K562 (cell line): ENCODE measurements around the gene ZBTB2. TPM values are rescaled to one million over a fixed set of nuclear protein-coding genes. Genes with fewer than 3 reads are reported as not detected.

Experiments used
- E2F3 ChIP-seq: fragments of 250-450 bp; sonication (Bioruptor Pico); IDR thresholded peaks from 2 replicates; pipeline ENCODE4 v1.4.0; 2020; ENCODE audit warnings: mild to moderate bottlenecking
- POLR3G ChIP-seq: IDR thresholded peaks from 2 replicates; pipeline ENCODE4 v1.6.1; 2011; ENCODE audit not compliant: insufficient read length, insufficient replicate concordance; ENCODE audit errors: extremely low read depth
- SOX6 ChIP-seq: fragments of 450-650 bp; IDR thresholded peaks from 2 replicates; pipeline ENCODE4 v1.6.1; 2014; ENCODE audit warnings: mild to moderate bottlenecking
- ZNF121 ChIP-seq: sonication (generic); formaldehyde crosslinking; conservative IDR thresholded peaks from 2 replicates; pipeline ENCODE4 v1.8.0; 2022; ENCODE audit warnings: missing genetic modification reagents
- polyA plus RNA-seq, 8 experiments: library from polyadenylated mRNA; depleted of rRNA in 4 of 8; stranded (reverse) in 5 of 8; unstranded in 3 of 8; fragments of >200 nt; fragmentation: Nextera tagmentation in 2 of 8; fragmentation: Illumina TruSeq in 1 of 8; extraction: Ambion mirVana in 2 of 8; extraction: Trizol in 1 of 8; gene quantifications; 2 replicates each; pipeline versions ENCODE4 v1.2.1 to v1.2.3, GENCODE V29; 2011 to 2014; ENCODE audit warnings: inconsistent platforms in 1 of 8, missing spikeins in 1 of 8
- total RNA-seq, 7 experiments: library from RNA; depleted of rRNA in 6 of 7; stranded (reverse); fragments of >200 nt in 6 of 7; fragmentation: Illumina TruSeq in 2 of 7; extraction: Trizol in 2 of 7; gene quantifications; 2 replicates each; pipeline versions ENCODE4 v1.2.1 to v1.2.3, GENCODE V29; 2011 to 2021; ENCODE audit warnings: low replicate concordance in 1 of 7
- TF ChIP-seq, protein P1 (sequence below): IDR thresholded peaks from 2 replicates; pipeline ENCODE4 v1.6.1; 2014; ENCODE audit warnings: antibody characterized with exemption
- TF ChIP-seq, protein P2 (sequence below): fragments of 450-650 bp; IDR thresholded peaks from 2 replicates; pipeline ENCODE4 v1.6.1; 2016; ENCODE audit warnings: mild to moderate bottlenecking, moderate library complexity
- TF ChIP-seq, protein P3 (sequence below): fragments of 450-650 bp; IDR thresholded peaks from 2 replicates; pipeline ENCODE4 v1.7.1; 2018; ENCODE audit warnings: mild to moderate bottlenecking, low read depth; ENCODE audit not compliant: partially characterized antibody
- TF ChIP-seq, protein P4 (sequence below), 2 experiments: fragments of 200-800 bp in 1 of 2; sonication (Bioruptor generic) in 1 of 2; sonication (generic) in 1 of 2; formaldehyde crosslinking in 1 of 2; IDR thresholded peaks in 1 of 2; conservative IDR thresholded peaks in 1 of 2; 2 replicates each; pipeline versions ENCODE4 v1.5.0 to v1.6.1; 2016 to 2020; ENCODE audit warnings: missing compliant biosample characterization in 1 of 2, missing genetic modification characterization in 1 of 2, missing genetic modification reagents in 1 of 2

ZBTB2 gene
- total and polyA plus RNA-seq, 9 of the 15 experiments (the other 6 are each of a cell fraction or from before 2014, with no cell fraction given), result 5.1 to 26.2 (median 16.4) TPM

DNA sequence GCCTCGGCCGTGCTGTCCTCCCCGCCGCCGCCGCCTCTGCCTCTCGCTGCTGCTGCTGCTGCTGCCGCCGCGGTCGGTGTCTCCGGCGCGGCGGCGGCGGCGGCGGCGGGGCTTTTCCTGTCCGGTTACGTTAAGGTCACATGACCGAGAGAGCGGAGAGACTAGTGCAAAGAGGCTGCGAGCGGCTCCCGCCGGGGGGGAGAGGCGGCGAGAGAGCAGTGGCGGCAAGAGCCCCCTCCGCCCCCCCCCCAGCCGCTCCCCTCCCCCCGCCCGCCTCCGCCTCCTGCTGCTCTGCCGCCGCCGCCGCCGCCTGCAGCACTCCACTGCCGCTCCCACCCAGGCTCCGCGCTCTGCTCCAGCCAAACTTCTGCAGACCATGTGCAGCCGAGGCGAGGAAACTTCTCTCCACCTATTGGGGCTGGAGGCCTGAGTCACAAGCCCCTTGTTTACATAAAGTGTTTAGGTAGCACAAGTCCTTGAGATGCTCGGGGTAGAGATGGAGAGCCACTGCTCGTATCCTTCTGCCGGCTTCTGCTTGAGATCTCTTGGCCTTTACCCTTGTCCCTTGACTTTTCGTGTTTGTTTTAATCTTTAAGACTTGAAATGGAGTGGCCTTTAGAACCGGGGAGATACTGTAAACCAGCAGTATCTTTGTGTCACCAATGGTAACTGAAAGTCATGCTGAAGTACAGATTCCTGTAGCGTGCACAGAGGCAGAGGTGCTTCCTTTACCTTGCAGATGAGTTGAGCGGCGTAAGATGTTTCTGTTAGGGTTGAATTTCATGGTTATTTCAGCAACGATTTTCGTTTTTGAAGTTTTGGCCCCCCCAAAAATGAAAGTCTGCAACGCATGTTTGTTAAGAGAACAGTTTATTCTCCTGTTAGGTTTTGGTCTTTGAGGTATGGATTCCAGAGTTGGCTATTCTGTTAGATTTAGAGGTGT lies at the start of gene ZBTB2 (continued):
- TF ChIP-seq, protein P1, sequence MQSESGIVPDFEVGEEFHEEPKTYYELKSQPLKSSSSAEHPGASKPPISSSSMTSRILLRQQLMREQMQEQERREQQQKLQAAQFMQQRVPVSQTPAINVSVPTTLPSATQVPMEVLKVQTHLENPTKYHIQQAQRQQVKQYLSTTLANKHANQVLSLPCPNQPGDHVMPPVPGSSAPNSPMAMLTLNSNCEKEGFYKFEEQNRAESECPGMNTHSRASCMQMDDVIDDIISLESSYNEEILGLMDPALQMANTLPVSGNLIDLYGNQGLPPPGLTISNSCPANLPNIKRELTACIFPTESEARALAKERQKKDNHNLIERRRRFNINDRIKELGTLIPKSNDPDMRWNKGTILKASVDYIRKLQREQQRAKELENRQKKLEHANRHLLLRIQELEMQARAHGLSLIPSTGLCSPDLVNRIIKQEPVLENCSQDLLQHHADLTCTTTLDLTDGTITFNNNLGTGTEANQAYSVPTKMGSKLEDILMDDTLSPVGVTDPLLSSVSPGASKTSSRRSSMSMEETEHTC, result peak; percentile 18; the same call in 1 of the 2 replicates
- TF ChIP-seq, protein P2, sequence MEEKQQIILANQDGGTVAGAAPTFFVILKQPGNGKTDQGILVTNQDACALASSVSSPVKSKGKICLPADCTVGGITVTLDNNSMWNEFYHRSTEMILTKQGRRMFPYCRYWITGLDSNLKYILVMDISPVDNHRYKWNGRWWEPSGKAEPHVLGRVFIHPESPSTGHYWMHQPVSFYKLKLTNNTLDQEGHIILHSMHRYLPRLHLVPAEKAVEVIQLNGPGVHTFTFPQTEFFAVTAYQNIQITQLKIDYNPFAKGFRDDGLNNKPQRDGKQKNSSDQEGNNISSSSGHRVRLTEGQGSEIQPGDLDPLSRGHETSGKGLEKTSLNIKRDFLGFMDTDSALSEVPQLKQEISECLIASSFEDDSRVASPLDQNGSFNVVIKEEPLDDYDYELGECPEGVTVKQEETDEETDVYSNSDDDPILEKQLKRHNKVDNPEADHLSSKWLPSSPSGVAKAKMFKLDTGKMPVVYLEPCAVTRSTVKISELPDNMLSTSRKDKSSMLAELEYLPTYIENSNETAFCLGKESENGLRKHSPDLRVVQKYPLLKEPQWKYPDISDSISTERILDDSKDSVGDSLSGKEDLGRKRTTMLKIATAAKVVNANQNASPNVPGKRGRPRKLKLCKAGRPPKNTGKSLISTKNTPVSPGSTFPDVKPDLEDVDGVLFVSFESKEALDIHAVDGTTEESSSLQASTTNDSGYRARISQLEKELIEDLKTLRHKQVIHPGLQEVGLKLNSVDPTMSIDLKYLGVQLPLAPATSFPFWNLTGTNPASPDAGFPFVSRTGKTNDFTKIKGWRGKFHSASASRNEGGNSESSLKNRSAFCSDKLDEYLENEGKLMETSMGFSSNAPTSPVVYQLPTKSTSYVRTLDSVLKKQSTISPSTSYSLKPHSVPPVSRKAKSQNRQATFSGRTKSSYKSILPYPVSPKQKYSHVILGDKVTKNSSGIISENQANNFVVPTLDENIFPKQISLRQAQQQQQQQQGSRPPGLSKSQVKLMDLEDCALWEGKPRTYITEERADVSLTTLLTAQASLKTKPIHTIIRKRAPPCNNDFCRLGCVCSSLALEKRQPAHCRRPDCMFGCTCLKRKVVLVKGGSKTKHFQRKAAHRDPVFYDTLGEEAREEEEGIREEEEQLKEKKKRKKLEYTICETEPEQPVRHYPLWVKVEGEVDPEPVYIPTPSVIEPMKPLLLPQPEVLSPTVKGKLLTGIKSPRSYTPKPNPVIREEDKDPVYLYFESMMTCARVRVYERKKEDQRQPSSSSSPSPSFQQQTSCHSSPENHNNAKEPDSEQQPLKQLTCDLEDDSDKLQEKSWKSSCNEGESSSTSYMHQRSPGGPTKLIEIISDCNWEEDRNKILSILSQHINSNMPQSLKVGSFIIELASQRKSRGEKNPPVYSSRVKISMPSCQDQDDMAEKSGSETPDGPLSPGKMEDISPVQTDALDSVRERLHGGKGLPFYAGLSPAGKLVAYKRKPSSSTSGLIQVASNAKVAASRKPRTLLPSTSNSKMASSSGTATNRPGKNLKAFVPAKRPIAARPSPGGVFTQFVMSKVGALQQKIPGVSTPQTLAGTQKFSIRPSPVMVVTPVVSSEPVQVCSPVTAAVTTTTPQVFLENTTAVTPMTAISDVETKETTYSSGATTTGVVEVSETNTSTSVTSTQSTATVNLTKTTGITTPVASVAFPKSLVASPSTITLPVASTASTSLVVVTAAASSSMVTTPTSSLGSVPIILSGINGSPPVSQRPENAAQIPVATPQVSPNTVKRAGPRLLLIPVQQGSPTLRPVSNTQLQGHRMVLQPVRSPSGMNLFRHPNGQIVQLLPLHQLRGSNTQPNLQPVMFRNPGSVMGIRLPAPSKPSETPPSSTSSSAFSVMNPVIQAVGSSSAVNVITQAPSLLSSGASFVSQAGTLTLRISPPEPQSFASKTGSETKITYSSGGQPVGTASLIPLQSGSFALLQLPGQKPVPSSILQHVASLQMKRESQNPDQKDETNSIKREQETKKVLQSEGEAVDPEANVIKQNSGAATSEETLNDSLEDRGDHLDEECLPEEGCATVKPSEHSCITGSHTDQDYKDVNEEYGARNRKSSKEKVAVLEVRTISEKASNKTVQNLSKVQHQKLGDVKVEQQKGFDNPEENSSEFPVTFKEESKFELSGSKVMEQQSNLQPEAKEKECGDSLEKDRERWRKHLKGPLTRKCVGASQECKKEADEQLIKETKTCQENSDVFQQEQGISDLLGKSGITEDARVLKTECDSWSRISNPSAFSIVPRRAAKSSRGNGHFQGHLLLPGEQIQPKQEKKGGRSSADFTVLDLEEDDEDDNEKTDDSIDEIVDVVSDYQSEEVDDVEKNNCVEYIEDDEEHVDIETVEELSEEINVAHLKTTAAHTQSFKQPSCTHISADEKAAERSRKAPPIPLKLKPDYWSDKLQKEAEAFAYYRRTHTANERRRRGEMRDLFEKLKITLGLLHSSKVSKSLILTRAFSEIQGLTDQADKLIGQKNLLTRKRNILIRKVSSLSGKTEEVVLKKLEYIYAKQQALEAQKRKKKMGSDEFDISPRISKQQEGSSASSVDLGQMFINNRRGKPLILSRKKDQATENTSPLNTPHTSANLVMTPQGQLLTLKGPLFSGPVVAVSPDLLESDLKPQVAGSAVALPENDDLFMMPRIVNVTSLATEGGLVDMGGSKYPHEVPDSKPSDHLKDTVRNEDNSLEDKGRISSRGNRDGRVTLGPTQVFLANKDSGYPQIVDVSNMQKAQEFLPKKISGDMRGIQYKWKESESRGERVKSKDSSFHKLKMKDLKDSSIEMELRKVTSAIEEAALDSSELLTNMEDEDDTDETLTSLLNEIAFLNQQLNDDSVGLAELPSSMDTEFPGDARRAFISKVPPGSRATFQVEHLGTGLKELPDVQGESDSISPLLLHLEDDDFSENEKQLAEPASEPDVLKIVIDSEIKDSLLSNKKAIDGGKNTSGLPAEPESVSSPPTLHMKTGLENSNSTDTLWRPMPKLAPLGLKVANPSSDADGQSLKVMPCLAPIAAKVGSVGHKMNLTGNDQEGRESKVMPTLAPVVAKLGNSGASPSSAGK, result peak; percentile 76
- TF ChIP-seq SOX6 (no peak), E2F3 (CRISPR knock-in tag) (no peak), POLR3G (no peak), ZNF121 (CRISPR knock-in tag) (no peak)
- TF ChIP-seq, protein P3, sequence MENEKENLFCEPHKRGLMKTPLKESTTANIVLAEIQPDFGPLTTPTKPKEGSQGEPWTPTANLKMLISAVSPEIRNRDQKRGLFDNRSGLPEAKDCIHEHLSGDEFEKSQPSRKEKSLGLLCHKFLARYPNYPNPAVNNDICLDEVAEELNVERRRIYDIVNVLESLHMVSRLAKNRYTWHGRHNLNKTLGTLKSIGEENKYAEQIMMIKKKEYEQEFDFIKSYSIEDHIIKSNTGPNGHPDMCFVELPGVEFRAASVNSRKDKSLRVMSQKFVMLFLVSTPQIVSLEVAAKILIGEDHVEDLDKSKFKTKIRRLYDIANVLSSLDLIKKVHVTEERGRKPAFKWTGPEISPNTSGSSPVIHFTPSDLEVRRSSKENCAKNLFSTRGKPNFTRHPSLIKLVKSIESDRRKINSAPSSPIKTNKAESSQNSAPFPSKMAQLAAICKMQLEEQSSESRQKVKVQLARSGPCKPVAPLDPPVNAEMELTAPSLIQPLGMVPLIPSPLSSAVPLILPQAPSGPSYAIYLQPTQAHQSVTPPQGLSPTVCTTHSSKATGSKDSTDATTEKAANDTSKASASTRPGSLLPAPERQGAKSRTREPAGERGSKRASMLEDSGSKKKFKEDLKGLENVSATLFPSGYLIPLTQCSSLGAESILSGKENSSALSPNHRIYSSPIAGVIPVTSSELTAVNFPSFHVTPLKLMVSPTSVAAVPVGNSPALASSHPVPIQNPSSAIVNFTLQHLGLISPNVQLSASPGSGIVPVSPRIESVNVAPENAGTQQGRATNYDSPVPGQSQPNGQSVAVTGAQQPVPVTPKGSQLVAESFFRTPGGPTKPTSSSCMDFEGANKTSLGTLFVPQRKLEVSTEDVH, result no peak
- TF ChIP-seq, protein P4, sequence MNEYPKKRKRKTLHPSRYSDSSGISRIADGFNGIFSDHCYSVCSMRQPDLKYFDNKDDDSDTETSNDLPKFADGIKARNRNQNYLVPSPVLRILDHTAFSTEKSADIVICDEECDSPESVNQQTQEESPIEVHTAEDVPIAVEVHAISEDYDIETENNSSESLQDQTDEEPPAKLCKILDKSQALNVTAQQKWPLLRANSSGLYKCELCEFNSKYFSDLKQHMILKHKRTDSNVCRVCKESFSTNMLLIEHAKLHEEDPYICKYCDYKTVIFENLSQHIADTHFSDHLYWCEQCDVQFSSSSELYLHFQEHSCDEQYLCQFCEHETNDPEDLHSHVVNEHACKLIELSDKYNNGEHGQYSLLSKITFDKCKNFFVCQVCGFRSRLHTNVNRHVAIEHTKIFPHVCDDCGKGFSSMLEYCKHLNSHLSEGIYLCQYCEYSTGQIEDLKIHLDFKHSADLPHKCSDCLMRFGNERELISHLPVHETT (CRISPR knock-in tag; conservative IDR thresholded peaks at IDR 0.05 in 1 of 2, IDR thresholded peaks at IDR 0.05 in 1 of 2), result no peak
